IPS-NIHi7 (cell line): ENCODE results near the gene ANO2.

ENCODE experiments used
- DNase-seq: peaks from one replicate; pipeline ENCODE4 v3.0.0; 2012; ENCODE audit warnings: mixed read lengths; ENCODE audit errors: extremely low spot score

Gene ANO2

DNA sequence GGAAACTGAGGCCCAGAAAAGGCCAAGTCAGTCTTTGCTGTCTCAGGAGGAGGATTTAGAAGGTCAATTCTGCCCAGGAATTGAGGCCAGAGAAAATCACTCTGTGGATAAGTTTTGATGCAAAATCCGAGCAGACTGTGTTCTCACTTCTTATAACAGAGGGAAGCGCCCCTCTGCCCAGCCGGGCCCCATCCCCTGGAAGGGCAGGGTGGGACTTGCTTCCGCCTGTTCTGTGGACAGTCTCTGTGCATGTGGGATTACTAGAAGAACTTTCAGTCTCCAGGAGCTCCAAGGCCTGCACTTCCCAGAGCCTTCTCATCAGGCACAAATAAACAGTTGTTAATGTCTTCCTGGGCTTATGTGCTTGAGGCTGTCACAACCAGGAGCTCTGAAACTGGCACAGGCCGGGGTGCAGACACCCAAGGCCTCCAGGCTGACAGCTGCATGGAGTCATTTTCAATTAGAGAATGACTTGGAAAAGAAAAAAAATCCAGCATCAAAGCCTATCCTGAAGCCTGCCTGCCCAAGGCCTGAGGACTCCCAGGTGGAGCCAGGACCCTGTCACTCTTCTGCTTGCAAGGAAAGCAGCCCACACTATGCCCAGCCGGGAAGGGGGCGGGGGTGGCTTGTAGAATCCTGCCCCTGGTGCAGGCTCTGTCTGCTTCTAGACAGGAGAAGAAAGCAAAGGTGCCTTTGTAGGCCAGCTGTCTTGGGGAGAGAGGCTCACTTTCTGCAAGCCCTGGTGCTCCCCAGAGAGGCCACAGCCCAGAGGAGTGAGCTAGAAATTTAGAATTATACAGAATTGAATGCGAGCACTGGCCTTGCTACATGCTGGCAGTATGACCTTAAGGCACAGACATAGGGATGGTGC lies 428.5 kb downstream of the ANO2 start:
- DNase-seq: no peak

DNA sequence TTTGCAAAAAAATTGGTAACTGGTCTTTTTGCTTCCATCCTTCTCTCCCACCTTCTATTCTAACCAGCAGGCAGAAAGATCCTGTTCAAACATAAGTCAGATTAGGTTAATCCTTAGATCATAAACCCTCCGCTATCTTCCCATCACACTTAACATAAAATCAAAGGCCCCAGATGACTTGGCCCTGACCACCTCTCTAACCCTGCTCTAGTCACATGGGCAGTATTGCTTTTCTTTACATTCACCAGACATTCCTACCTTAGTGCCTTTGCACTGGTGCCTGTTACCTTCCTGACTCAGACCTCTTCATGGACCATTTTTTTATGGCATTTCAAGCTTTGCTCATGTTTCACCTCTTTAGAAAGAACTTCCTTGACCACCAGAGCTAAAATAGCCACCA lies 429.6 kb downstream of the ANO2 start:
- no peak for DNase-seq

DNA sequence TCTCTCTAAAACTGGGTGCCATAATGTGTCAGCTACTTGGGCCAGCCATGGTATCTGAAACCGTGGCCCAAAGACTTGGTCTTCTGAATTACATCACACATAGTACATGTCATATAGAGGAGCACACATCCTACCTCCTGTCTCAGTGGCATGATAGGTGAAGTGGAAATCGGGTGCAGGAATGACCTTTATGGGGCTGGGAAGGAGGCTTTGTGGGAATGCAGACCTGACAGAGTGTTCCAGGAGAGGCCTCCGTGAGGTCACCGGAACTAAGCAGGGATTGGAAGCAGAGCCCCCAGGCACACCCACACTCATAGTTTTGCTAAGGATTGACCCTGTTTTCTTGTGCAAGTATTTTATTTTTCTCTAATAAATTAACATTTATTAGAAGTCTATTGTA lies 430.5 kb downstream of the ANO2 start:
- no peak for DNase-seq

DNA sequence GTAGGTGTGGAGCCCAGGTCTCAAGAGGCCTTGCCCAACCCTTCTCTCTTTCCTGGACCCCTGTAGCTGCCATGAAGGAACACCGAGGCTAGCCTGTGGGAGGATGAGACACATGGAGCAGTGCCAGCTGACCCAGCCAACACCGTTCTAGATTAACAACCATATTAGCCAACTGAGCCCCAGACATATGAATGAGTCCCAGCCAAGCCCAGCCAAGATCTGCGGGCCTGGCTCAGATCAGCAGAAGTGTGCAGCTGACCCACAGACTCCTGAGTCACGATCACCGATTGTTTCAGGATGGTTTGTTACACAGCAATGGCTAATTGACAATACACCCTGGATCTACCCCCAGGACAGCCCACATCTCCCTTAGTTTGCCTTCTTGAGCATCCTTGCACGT lies 431.0 kb downstream of the ANO2 start:
- DNase-seq: no peak

DNA sequence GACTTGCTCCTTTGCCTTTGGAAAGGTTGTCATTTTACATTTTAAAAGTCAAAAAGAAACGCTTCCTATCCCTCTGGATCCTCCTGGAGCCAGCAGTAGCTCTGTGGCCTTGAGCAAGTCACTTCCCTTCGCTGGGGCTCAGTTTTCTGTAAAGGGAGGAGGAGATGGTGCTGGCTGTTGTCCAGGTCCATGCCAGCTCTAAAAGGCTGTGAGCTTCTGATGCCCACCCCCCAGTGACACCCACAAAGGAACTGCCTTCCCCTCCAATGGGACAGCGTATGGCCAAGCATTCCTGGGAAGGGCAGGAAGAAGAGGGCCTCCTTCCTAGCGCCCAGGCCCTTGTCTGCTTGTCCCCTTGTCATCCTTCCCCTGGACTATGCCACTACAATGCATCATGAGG lies 431.7 kb downstream of the ANO2 start:
- DNase-seq: no peak
